ENCODE results near the gene ENPEP. TPM values are rescaled to one million over a fixed set of nuclear protein-coding genes. Genes with fewer than 3 reads are reported as not detected.

Gene ENPEP
- total RNA-seq, 2 experiments from 2014 or later = not detected

- Mint-ChIP-seq H3K27ac (no peak overlapping the region), H3K4me1 (no peaks in the 10 kb centered on the region)
Measured at GRCh38 chr4:110499126-110499525, 23.2 kb downstream of the ENPEP start.

GRCh38 chr4:110501826-110502225, 25.9 kb downstream of the ENPEP start:
- no peaks in the 10 kb centered on the region for H3K4me1 Mint-ChIP-seq
- no peaks in the 10 kb centered on the region for H3K36me3 Mint-ChIP-seq
- no peak overlapping the region for H3K27ac Mint-ChIP-seq
- H3K4me3 Mint-ChIP-seq = no peak overlapping the region
- H3K9me3 Mint-ChIP-seq = peaks cover 2% of the 10 kb centered on the region
- no peak for DNase-seq
- peaks cover 9% of the 10 kb centered on the region for H3K27me3 Mint-ChIP-seq

More at GRCh38 chr4:110499126-110499525, 23.2 kb downstream of the ENPEP start:
- DNase-seq = no peak
- Mint-ChIP-seq H3K27me3 (peaks cover 23% of the 10 kb centered on the region), H3K4me3 (no peak overlapping the region), H3K9me3 (peaks cover 2% of the 10 kb centered on the region), H3K36me3 (no peaks in the 10 kb centered on the region)

GRCh38 chr4:110503270-110504083, 27.5 kb downstream of the ENPEP start:
- H3K4me1 Mint-ChIP-seq = no peaks in the 10 kb centered on the region
- DNase-seq = no peak
- peaks cover 2% of the 10 kb centered on the region for H3K9me3 Mint-ChIP-seq
- H3K27me3 Mint-ChIP-seq = peaks cover 8% of the 10 kb centered on the region
- no peaks in the 10 kb centered on the region for H3K36me3 Mint-ChIP-seq
- H3K4me3 Mint-ChIP-seq = no peak overlapping the region
- H3K27ac Mint-ChIP-seq = no peak overlapping the region

- H3K4me1 Mint-ChIP-seq = no peaks in the 10 kb centered on the region
- peaks cover 2% of the 10 kb centered on the region for H3K9me3 Mint-ChIP-seq
- no peaks in the 10 kb centered on the region for H3K36me3 Mint-ChIP-seq
- H3K4me3 Mint-ChIP-seq = no peak overlapping the region
- DNase-seq = no peak
- no peak overlapping the region for H3K27ac Mint-ChIP-seq
- H3K27me3 Mint-ChIP-seq = peaks cover 8% of the 10 kb centered on the region
Measured at GRCh38 chr4:110504084-110504435, 28.1 kb downstream of the ENPEP start.

- no peak overlapping the region for H3K27ac Mint-ChIP-seq
- peaks cover 4% of the 10 kb centered on the region for H3K27me3 Mint-ChIP-seq
- peaks cover 2% of the 10 kb centered on the region for H3K9me3 Mint-ChIP-seq
- H3K36me3 Mint-ChIP-seq = no peaks in the 10 kb centered on the region
- no peak for DNase-seq
- H3K4me1 Mint-ChIP-seq = no peaks in the 10 kb centered on the region
- no peak overlapping the region for H3K4me3 Mint-ChIP-seq
Measured at GRCh38 chr4:110505440-110505839, 29.5 kb downstream of the ENPEP start.

- Mint-ChIP-seq H3K9me3 (no peaks in the 10 kb centered on the region), H3K27me3 (no peaks in the 10 kb centered on the region), H3K4me3 (no peak overlapping the region), H3K27ac (no peak overlapping the region), H3K36me3 (no peaks in the 10 kb centered on the region), H3K4me1 (no peaks in the 10 kb centered on the region)
- DNase-seq = no peak
Measured at GRCh38 chr4:110508827-110509710, 33.1 kb downstream of the ENPEP start.

GRCh38 chr4:110510277-110510676, 34.3 kb downstream of the ENPEP start:
- Mint-ChIP-seq H3K9me3 (no peaks in the 10 kb centered on the region), H3K4me1 (peaks cover under 1% of the 10 kb centered on the region), H3K27me3 (no peaks in the 10 kb centered on the region)

GRCh38 chr4:110510955-110511544, 35.1 kb downstream of the ENPEP start:
- H3K36me3 Mint-ChIP-seq = no peaks in the 10 kb centered on the region
- no peaks in the 10 kb centered on the region for H3K27me3 Mint-ChIP-seq
- DNase-seq = no peak

More at GRCh38 chr4:110510277-110510676, 34.3 kb downstream of the ENPEP start:
- Mint-ChIP-seq H3K4me3 (no peak overlapping the region), H3K36me3 (no peaks in the 10 kb centered on the region), H3K27ac (no peak overlapping the region)
- no peak for DNase-seq

GRCh38 chr4:110512901-110513300, 36.9 kb downstream of the ENPEP start:
- no peak overlapping the region for H3K27ac Mint-ChIP-seq
- H3K36me3 Mint-ChIP-seq = no peaks in the 10 kb centered on the region
- peaks cover 12% of the 10 kb centered on the region for H3K4me1 Mint-ChIP-seq
- H3K4me3 Mint-ChIP-seq = no peak overlapping the region
- no peaks in the 10 kb centered on the region for H3K9me3 Mint-ChIP-seq
- no peak for DNase-seq
- H3K27me3 Mint-ChIP-seq = no peaks in the 10 kb centered on the region

More at GRCh38 chr4:110510955-110511544, 35.1 kb downstream of the ENPEP start:
- Mint-ChIP-seq H3K27ac (no peak overlapping the region), H3K9me3 (no peaks in the 10 kb centered on the region), H3K4me3 (no peak overlapping the region), H3K4me1 (peaks cover 7% of the 10 kb centered on the region)

- H3K4me1 Mint-ChIP-seq = peaks cover 16% of the 10 kb centered on the region
- H3K27me3 Mint-ChIP-seq = peaks cover 4% of the 10 kb centered on the region
- DNase-seq = no peak
- no peaks in the 10 kb centered on the region for H3K9me3 Mint-ChIP-seq
- H3K36me3 Mint-ChIP-seq = no peaks in the 10 kb centered on the region
- H3K4me3 Mint-ChIP-seq = no peak overlapping the region
- H3K27ac Mint-ChIP-seq = no peak overlapping the region
Measured at GRCh38 chr4:110514889-110515479, 39.0 kb downstream of the ENPEP start.

- Mint-ChIP-seq H3K36me3 (no peaks in the 10 kb centered on the region), H3K4me3 (peak overlapping the region; percentile 89), H3K9me3 (no peaks in the 10 kb centered on the region), H3K4me1 (peaks cover 16% of the 10 kb centered on the region), H3K27me3 (peaks cover 11% of the 10 kb centered on the region), H3K27ac (no peak overlapping the region)
- no peak for DNase-seq
Measured at GRCh38 chr4:110515676-110516075, 39.7 kb downstream of the ENPEP start.

- Mint-ChIP-seq H3K9me3 (no peaks in the 10 kb centered on the region), H3K4me1 (peaks cover 16% of the 10 kb centered on the region), H3K27ac (peak overlapping the region; percentile 77), H3K4me3 (peak overlapping the region; percentile 89), H3K36me3 (no peaks in the 10 kb centered on the region), H3K27me3 (peaks cover 11% of the 10 kb centered on the region)
- DNase-seq = peak; percentile 48
Measured at GRCh38 chr4:110516106-110516922, 40.4 kb downstream of the ENPEP start.

GRCh38 chr4:110518889-110519490, 43.0 kb downstream of the ENPEP start:
- no peaks in the 10 kb centered on the region for H3K36me3 Mint-ChIP-seq
- no peak for DNase-seq
- H3K9me3 Mint-ChIP-seq = no peaks in the 10 kb centered on the region
- H3K4me1 Mint-ChIP-seq = peaks cover 16% of the 10 kb centered on the region
- H3K4me3 Mint-ChIP-seq = no peak overlapping the region
- H3K27ac Mint-ChIP-seq = no peak overlapping the region
- H3K27me3 Mint-ChIP-seq = peaks cover 20% of the 10 kb centered on the region

- DNase-seq = no peak
- Mint-ChIP-seq H3K36me3 (no peaks in the 10 kb centered on the region), H3K4me3 (no peak overlapping the region), H3K9me3 (no peaks in the 10 kb centered on the region), H3K27ac (no peak overlapping the region), H3K27me3 (peaks cover 28% of the 10 kb centered on the region), H3K4me1 (peaks cover 9% of the 10 kb centered on the region)
Measured at GRCh38 chr4:110520886-110521285, 44.9 kb downstream of the ENPEP start.
